Heart left ventricle (tissue), 13 donors: Measurements from ENCODE around the gene C18orf32.

Experiments
- POLR2A ChIP-seq, 2 donors: fragments of 450-650 bp; IDR thresholded peaks; one replicate each; pipeline ENCODE4 v1.6.1; 2017; ENCODE audit warnings: antibody characterized with exemption in 2 of 2, mild to moderate bottlenecking in 2 of 2, moderate library complexity in 2 of 2
- TF ChIP-seq, protein P1 (sequence below), 12 donors: fragments of 200-600 bp; sonication (generic) in 4 of 12; IDR thresholded peaks; one replicate each; pipeline versions ENCODE4 v1.5.0 to v1.8.0; 2018 to 2022; ENCODE audit warnings: antibody characterized with exemption in 12 of 12, mild to moderate bottlenecking in 5 of 12
- donor health status: ischemic (EF 13 %, LVEDD 7.1; RV severe dilation, severe dysfunction).
- donor health status: DM: no; HTN: yes; CAD: no.
- donor health status: DM: no; HTN: no; CAD: no.
- donor health status: ischemic (EF 25% LVEDD 6.9; RV normal size, moderate dysfunction).
- donor health status: ischemic (EF 25% LVEDD 5.7; RV mildly dilated, moderate dysfunction).
- donor health status: ischemic (EF 35%, LVEDD 5.7; RV mildly dilated, moderate dysfunction).
- donor health status: nonischemic (EF 11% LVEDD 7.7; RV severe dilation, severe dysfunction).
- donor health status: DM: yes; HTN: yes; CAD: no.
- donor health status: PGD.
- donor health status: ischemic (EF 29% LVEDD 5.4; RV normal size, mild dysfunction).
- donor health status: nonischemic (EF 23%, LVEDD 6.1; RV moderate dilation, normal function).

DNA sequence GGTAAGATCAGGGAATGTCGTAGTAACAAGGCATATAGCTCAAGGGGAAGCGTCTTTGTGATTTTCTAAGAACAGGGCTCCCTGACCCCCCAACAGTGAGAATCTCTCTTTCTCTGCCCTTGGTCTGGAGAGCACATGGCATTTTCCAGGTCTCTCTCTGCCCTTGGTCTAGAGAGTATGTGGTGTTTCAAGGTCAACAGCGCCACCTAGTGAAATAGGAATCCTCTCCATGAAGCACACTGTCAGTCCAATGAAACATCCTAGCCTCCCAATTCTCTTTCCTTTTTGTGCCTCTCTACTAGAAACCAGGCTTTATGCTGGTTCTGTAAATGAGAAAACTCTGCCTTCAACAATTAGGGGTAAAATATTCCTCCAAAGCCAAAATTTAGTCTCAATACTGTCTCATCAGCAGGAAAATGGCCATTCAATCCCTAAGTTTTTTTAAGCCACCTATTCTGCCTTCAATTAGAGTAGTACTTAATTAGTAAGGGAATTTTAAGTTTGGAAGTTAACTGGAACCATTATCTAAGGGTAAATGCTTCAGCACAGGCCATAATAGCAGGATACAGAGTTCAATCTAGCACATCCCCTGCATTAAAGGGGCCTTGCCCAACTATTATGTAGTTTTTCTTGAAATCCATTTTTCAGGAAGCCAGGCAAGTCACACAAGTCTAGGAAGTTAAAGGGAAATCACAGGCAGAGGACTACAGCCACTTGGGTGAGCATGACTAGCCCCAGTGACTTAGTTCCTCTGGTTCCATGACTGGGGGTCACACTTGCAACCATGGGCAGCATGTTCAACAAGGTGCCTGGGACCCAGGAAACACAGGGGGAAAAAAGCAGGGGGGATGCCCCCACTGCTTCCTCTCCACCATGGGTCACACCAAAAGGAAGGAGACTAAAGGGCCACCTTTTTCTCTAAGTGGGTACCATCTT lies 39.0 kb downstream of the C18orf32 start:
- TF ChIP-seq, protein P1, sequence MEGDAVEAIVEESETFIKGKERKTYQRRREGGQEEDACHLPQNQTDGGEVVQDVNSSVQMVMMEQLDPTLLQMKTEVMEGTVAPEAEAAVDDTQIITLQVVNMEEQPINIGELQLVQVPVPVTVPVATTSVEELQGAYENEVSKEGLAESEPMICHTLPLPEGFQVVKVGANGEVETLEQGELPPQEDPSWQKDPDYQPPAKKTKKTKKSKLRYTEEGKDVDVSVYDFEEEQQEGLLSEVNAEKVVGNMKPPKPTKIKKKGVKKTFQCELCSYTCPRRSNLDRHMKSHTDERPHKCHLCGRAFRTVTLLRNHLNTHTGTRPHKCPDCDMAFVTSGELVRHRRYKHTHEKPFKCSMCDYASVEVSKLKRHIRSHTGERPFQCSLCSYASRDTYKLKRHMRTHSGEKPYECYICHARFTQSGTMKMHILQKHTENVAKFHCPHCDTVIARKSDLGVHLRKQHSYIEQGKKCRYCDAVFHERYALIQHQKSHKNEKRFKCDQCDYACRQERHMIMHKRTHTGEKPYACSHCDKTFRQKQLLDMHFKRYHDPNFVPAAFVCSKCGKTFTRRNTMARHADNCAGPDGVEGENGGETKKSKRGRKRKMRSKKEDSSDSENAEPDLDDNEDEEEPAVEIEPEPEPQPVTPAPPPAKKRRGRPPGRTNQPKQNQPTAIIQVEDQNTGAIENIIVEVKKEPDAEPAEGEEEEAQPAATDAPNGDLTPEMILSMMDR (IDR thresholded peaks at IDR 0.05) = peak; percentile 30 to 65 (median 52)
- TF ChIP-seq POLR2A (IDR thresholded peaks at IDR 0.05) = no peak
